ENCODE results near the gene HACE1. TPM values are rescaled to one million over a fixed set of nuclear protein-coding genes. Genes with fewer than 3 reads are reported as not detected.

Gene HACE1
- total and polyA plus RNA-seq, 2 experiments from 2014 or later: 6.9 to 14.5 TPM

GRCh38 chr6:104683809-104684208 is 175.9 kb downstream of the HACE1 start:
- DNase-seq (ENCODE audit: low spot score): no peak
- peaks cover 21% of the 10 kb centered on the region for H3K4me1 ChIP-seq (ENCODE audit: insufficient read depth)
- H3K9me3 ChIP-seq (ENCODE audit: low read depth): no peaks in the 10 kb centered on the region
- TF ChIP-seq EZH2phosphoT487 (IDR thresholded peaks at IDR 0.05; ENCODE audit: low read depth, severe bottlenecking, unreplicated experiment) (no peak), CTCF (IDR thresholded peaks at IDR 0.05; ENCODE audit: poor library complexity) (no peak), EZH2 (IDR thresholded peaks at IDR 0.05; ENCODE audit: borderline replicate concordance) (no peak)
- no peak overlapping the region for H3K27ac ChIP-seq
- no peak overlapping the region for H2AFZ ChIP-seq
- no peak overlapping the region for H3K4me3 ChIP-seq
- H4K20me1 ChIP-seq (ENCODE audit: insufficient read depth, poor library complexity, severe bottlenecking): no peaks in the 10 kb centered on the region
- H3K79me2 ChIP-seq: no peaks in the 10 kb centered on the region
- H3K9me2 ChIP-seq (replicated peaks; ENCODE audit: insufficient read depth): no peaks in the 10 kb centered on the region
- H3K36me3 ChIP-seq (replicated peaks; ENCODE audit: insufficient read depth, low read depth): no peaks in the 10 kb centered on the region
- H3K4me2 ChIP-seq: no peak overlapping the region
- H3K27me3 ChIP-seq: no peaks in the 10 kb centered on the region
- WGBS (ENCODE audit: low lambda C conversion rate, missing lambda C conversion rate): 68% methylated on average over 4 of the region's 4 CpGs

- Histone ChIP-seq H3K9me3 (ENCODE audit: low read depth) (no peaks in the 10 kb centered on the region), H3K9me2 (replicated peaks; ENCODE audit: insufficient read depth) (no peaks in the 10 kb centered on the region), H3K27ac (no peak overlapping the region), H2AFZ (no peak overlapping the region), H3K36me3 (replicated peaks; ENCODE audit: insufficient read depth, low read depth) (no peaks in the 10 kb centered on the region), H3K4me3 (no peak overlapping the region), H3K79me2 (no peaks in the 10 kb centered on the region), H4K20me1 (ENCODE audit: insufficient read depth, poor library complexity, severe bottlenecking) (no peaks in the 10 kb centered on the region), H3K27me3 (no peaks in the 10 kb centered on the region), H3K4me1 (ENCODE audit: insufficient read depth) (peaks cover 19% of the 10 kb centered on the region), H3K4me2 (no peak overlapping the region)
- peak; percentile 61 for DNase-seq (ENCODE audit: low spot score)
- TF ChIP-seq CTCF (IDR thresholded peaks at IDR 0.05; ENCODE audit: poor library complexity) (peak; percentile 63), EZH2phosphoT487 (IDR thresholded peaks at IDR 0.05; ENCODE audit: low read depth, severe bottlenecking, unreplicated experiment) (no peak), EZH2 (IDR thresholded peaks at IDR 0.05; ENCODE audit: borderline replicate concordance) (no peak)
- WGBS (ENCODE audit: low lambda C conversion rate, missing lambda C conversion rate): 74% methylated on average over 15 of the region's 15 CpGs
These were observed 176.7 kb downstream of the HACE1 start for GRCh38 chr6:104682722-104683643.

GRCh38 chr6:104680539-104680938 is 179.2 kb downstream of the HACE1 start:
- 83% methylated on average over 2 of the region's 2 CpGs for WGBS (ENCODE audit: low lambda C conversion rate, missing lambda C conversion rate)
- H3K4me1 ChIP-seq (ENCODE audit: insufficient read depth): no peaks in the 10 kb centered on the region

More at GRCh38 chr6:104680539-104680938, 179.2 kb downstream of the HACE1 start:
- no peak for DNase-seq (ENCODE audit: low spot score)
- Histone ChIP-seq H3K4me3 (no peak overlapping the region), H3K27me3 (no peaks in the 10 kb centered on the region), H2AFZ (no peak overlapping the region), H3K27ac (no peak overlapping the region), H3K9me3 (ENCODE audit: low read depth) (no peaks in the 10 kb centered on the region), H3K79me2 (no peaks in the 10 kb centered on the region), H4K20me1 (ENCODE audit: insufficient read depth, poor library complexity, severe bottlenecking) (no peaks in the 10 kb centered on the region), H3K36me3 (replicated peaks; ENCODE audit: insufficient read depth, low read depth) (no peaks in the 10 kb centered on the region), H3K4me2 (no peak overlapping the region), H3K9me2 (replicated peaks; ENCODE audit: insufficient read depth) (no peaks in the 10 kb centered on the region)
- no peak for TF ChIP-seq EZH2 (IDR thresholded peaks at IDR 0.05; ENCODE audit: borderline replicate concordance)
- no peak for TF ChIP-seq CTCF (IDR thresholded peaks at IDR 0.05; ENCODE audit: poor library complexity)
- TF ChIP-seq EZH2phosphoT487 (IDR thresholded peaks at IDR 0.05; ENCODE audit: low read depth, severe bottlenecking, unreplicated experiment): no peak
